ENCODE data around the gene NUDT6.
"Not testable (repeated sequence)": the region's sequence is repeated elsewhere in the genome, so short reads cannot be mapped to it uniquely, and the experiment has no call there.

NUDT6 gene

GRCh38 chr4:122873821-122874593 is 48.4 kb downstream of the NUDT6 start:
- TF ChIP-seq CTCF (IDR thresholded peaks at IDR 0.05; ENCODE audit: extremely low read depth, insufficient read depth, missing control alignments) = no peak
- in situ Hi-C loops (cut with MboI; ENCODE audit: low pct_unique_long_range_greater_than_20kb, low sequenced_read_pairs, unreplicated experiment) = no loop called here
- DNase-seq (ENCODE audit: low spot score) = no peak

- TF ChIP-seq CTCF (IDR thresholded peaks at IDR 0.05; ENCODE audit: extremely low read depth, insufficient read depth, missing control alignments) = no peak
- DNase-seq (ENCODE audit: low spot score) = no peak
- in situ Hi-C loops (cut with MboI; ENCODE audit: low pct_unique_long_range_greater_than_20kb, low sequenced_read_pairs, unreplicated experiment) = no loop called here
Measured at GRCh38 chr4:122873146-122873545, 49.3 kb downstream of the NUDT6 start.

GRCh38 chr4:122868235-122868634 is 54.2 kb downstream of the NUDT6 start:
- DNase-seq (ENCODE audit: low spot score); in situ Hi-C loops (cut with MboI; ENCODE audit: low pct_unique_long_range_greater_than_20kb, low sequenced_read_pairs, unreplicated experiment): not testable (repeated sequence)

- no peak for DNase-seq (ENCODE audit: low spot score)
- TF ChIP-seq CTCF (IDR thresholded peaks at IDR 0.05; ENCODE audit: extremely low read depth, insufficient read depth, missing control alignments) = no peak
- in situ Hi-C loops (cut with MboI; ENCODE audit: low pct_unique_long_range_greater_than_20kb, low sequenced_read_pairs, unreplicated experiment) = no loop called here
Measured at GRCh38 chr4:122865425-122865824, 57.0 kb downstream of the NUDT6 start.

- in situ Hi-C loops (cut with MboI; ENCODE audit: low pct_unique_long_range_greater_than_20kb, low sequenced_read_pairs, unreplicated experiment) = no loop called here
- no peak for DNase-seq (ENCODE audit: low spot score)
- no peak for TF ChIP-seq CTCF (IDR thresholded peaks at IDR 0.05; ENCODE audit: extremely low read depth, insufficient read depth, missing control alignments)
Measured at GRCh38 chr4:122863639-122864038, 58.8 kb downstream of the NUDT6 start.

- DNase-seq (ENCODE audit: low spot score) = no peak
- in situ Hi-C loops (cut with MboI; ENCODE audit: low pct_unique_long_range_greater_than_20kb, low sequenced_read_pairs, unreplicated experiment) = no loop called here
- no peak for TF ChIP-seq CTCF (IDR thresholded peaks at IDR 0.05; ENCODE audit: extremely low read depth, insufficient read depth, missing control alignments)
Measured at GRCh38 chr4:122861172-122861943, 61.0 kb downstream of the NUDT6 start.

- in situ Hi-C loops (cut with MboI; ENCODE audit: low pct_unique_long_range_greater_than_20kb, low sequenced_read_pairs, unreplicated experiment) = no loop called here
- no peak for DNase-seq (ENCODE audit: low spot score)
- TF ChIP-seq CTCF (IDR thresholded peaks at IDR 0.05; ENCODE audit: extremely low read depth, insufficient read depth, missing control alignments) = no peak
Measured at GRCh38 chr4:122858705-122859104, 63.7 kb downstream of the NUDT6 start.
